Skeletal muscle cell (primary cell): ENCODE data around the gene PRKACG.
"Not testable (repeated sequence)": the region's sequence is repeated elsewhere in the genome, so short reads cannot be mapped to it uniquely, and the experiment has no call there.

Source experiments
- DNase-seq: peaks from one replicate; pipeline ENCODE4 v3.0.0-alpha.2; 2010; ENCODE audit warnings: low read depth
- H3K4me3 ChIP-seq: 2 replicates; pipeline ENCODE4 v1.5.1; 2011; ENCODE audit warnings: low read depth, mild to moderate bottlenecking, control low read depth, low read length, moderate library complexity

PRKACG gene

GRCh38 chr9:69014013-69014412 is at the start of gene PRKACG:
Gene PRKACG, minus strand, starts transcription at chr9:69014113. Its CDS starts 21 bp downstream, at chr9:69014092.
- H3K4me3 ChIP-seq = no peak within 1 kb of the TSS
- DNase-seq = no peak

DNA sequence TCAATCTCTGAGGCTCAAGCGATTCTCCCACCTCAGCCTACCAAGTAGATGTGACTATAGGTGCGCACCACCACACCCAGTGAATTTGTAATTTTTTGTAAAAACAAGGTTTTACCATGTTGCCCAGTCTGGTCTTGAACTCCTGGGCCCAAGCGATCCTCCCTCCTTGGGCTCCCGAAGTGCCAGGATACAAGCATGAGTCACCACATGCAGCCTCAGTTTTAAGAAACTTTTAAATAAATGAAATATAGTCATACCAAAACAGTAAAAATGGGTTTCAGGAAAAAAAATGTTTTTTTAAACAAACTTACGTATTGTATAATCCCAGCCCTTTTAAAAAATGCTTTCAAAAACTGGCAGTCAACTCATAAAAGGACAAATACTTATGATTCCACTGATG is 48.3 kb upstream of the PRKACG start:
- no peak for DNase-seq

GRCh38 chr9:69060766-69061165 is 46.9 kb upstream of the PRKACG start:
- H3K4me3 ChIP-seq = no peak overlapping the region
- no peak for DNase-seq

More for the DNA sequence above, 48.3 kb upstream of the PRKACG start:
- no peak overlapping the region for H3K4me3 ChIP-seq

DNA sequence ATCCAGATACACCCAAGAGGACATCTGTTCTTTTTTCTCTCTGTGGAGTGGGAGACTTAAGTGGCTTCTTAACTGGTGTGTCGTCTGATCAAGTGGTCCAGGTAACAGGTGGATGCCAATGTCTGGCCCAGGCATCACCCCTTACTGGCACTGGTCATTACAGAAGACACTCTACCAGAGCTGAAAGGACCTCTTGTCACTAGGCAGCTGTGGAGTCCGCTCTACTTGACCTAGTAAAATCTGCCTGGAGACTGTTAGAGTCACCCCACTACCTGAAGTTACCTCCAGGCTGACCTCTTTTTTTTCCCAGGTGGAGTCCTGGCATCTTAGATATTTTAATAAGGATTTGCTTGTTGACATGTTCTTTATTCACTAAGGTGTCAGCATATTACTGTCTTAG is 44.2 kb upstream of the PRKACG start:
- no peak overlapping the region for H3K4me3 ChIP-seq
- no peak for DNase-seq

GRCh38 chr9:69056191-69056815 is 42.4 kb upstream of the PRKACG start:
- no peak for DNase-seq
- no peak overlapping the region for H3K4me3 ChIP-seq

- no peak for DNase-seq
- H3K4me3 ChIP-seq = no peak overlapping the region
Measured at GRCh38 chr9:69054989-69055388, 41.1 kb upstream of the PRKACG start.

- DNase-seq, H3K4me3 ChIP-seq: not testable (repeated sequence)
Measured at GRCh38 chr9:69050936-69051335, 37.0 kb upstream of the PRKACG start.

- no peak overlapping the region for H3K4me3 ChIP-seq
- no peak for DNase-seq
Measured at GRCh38 chr9:69049094-69049493, 35.2 kb upstream of the PRKACG start.

GRCh38 chr9:69047371-69047770 is 33.5 kb upstream of the PRKACG start:
- no peak for DNase-seq
- no peak overlapping the region for H3K4me3 ChIP-seq

- no peak overlapping the region for H3K4me3 ChIP-seq
- DNase-seq = no peak
Measured at GRCh38 chr9:69046723-69047122, 32.8 kb upstream of the PRKACG start.

GRCh38 chr9:69045821-69046220 is 31.9 kb upstream of the PRKACG start:
- no peak for DNase-seq
- no peak overlapping the region for H3K4me3 ChIP-seq

- peak; percentile 29 for DNase-seq
- no peak overlapping the region for H3K4me3 ChIP-seq
Measured at GRCh38 chr9:69044240-69045219, 30.6 kb upstream of the PRKACG start.

DNA sequence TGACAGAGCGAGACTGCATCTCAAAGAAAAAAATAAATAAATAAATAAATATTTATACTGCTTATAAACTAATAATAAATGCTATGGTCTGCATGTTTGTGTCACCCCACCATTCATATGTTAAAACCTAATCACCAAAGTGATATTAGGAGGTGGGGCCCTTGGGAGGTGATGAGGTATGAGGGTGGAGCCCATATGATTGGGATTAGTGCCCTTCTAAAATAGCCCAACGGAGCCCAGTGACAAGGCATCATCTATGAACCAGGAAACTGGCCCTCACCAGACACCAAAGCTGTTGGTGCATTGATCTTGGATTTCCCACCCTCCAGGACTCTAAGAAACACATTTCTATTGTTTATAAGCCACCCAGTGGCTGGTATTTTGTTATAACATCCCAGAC is 26.7 kb upstream of the PRKACG start:
- no peak for DNase-seq
- H3K4me3 ChIP-seq = no peak overlapping the region

DNA sequence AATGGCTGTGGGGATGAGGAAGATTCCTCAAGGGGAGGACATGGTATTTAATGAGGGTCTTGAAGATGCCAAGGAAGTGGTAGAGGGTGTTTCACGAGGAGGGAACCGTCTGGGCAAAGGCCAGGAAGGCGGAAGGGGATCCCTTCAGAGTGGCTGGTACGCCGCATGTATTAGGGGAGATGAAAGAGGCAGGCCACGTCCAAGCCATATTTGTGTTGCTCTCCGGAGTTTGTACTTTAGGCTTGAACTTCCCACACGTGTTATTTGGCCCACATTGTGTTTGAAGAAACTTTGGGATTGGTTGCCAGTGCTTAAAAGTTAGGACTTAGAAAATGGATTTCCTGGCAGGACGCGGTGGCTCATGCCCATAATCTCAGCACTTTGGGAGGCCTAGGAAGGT is 22.9 kb upstream of the PRKACG start:
- H3K4me3 ChIP-seq = peak overlapping the region; percentile 73
- no peak for DNase-seq

- H3K4me3 ChIP-seq = peak overlapping the region; percentile 73
- no peak for DNase-seq
Measured at GRCh38 chr9:69036309-69036708, 22.4 kb upstream of the PRKACG start.

DNA sequence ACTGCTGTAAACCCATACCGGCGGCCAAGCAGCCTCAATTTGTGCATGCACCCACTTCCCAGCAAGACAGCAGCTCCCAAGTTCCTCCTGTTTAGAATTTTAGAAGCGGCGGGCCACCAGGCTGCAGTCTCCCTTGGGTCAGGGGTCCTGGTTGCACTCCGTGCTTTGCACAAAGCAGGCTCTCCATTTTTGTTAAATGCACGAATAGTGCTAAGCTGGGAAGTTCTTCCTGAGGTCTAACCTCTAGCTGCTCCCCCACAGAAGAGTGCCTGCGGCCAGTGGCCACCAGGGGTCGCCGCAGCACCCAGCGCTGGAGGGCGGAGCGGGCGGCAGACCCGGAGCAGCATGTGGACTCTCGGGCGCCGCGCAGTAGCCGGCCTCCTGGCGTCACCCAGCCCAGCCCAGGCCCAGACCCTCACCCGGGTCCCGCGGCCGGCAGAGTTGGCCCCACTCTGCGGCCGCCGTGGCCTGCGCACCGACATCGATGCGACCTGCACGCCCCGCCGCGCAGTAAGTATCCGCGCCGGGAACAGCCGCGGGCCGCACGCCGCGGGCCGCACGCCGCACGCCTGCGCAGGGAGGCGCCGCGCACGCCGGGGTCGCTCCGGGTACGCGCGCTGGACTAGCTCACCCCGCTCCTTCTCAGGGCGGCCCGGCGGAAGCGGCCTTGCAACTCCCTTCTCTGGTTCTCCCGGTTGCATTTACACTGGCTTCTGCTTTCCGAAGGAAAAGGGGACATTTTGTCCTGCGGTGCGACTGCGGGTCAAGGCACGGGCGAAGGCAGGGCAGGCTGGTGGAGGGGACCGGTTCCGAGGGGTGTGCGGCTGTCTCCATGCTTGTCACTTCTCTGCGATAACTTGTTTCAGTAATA is 21.8 kb upstream of the PRKACG start, which contains the start of gene FXN:
Gene FXN (plus strand): TSS at position 315 of the 871 bp plus-strand sequence. CDS start 31 bp downstream, at position 346.
- H3K4me3 ChIP-seq = peak within 1 kb of the TSS; percentile 73
- peak; percentile 45 for DNase-seq

DNA sequence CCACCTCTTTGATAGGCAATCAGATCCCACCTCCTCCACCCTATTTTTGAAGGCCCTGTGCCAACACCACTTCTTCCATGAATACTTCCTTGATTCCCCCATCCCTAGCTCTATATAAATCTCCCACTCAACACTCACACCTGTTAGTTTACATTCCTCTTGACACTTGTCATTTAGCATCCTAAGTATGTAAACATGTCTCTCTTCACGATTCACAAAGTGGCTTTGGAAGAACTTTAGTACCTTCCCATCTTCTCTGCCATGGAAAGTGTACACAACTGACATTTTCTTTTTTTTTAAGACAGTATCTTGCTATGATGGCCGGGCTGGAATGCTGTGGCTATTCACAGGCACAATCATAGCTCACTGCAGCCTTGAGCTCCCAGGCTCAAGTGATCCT is 20.2 kb upstream of the PRKACG start:
- DNase-seq = no peak
- H3K4me3 ChIP-seq = no peak overlapping the region

GRCh38 chr9:69030851-69031645 is 17.1 kb upstream of the PRKACG start:
- no peak for DNase-seq
- H3K4me3 ChIP-seq = no peak overlapping the region

GRCh38 chr9:69029535-69029934 is 15.6 kb upstream of the PRKACG start:
- no peak for DNase-seq
- H3K4me3 ChIP-seq = no peak overlapping the region
